RWPE2 (cell line): ENCODE measurements around the gene CDK5RAP2.
"Not testable (repeated sequence)": the region's sequence is repeated elsewhere in the genome, so short reads cannot be mapped to it uniquely, and the experiment has no call there.

ENCODE experiments used
- ATAC-seq: fragments of 200-7000 bp; cut with Tn5 transposase; 3 replicates; pipeline ENCODE4 v1.9.1; 2021; ENCODE audit warnings: low read depth
- DNase-seq: peaks from one replicate; pipeline ENCODE4 v3.0.0-alpha.2; 2020; ENCODE audit warnings: low spot score
- H3K27ac ChIP-seq: fragments of 450-650 bp; 2 replicates; pipeline ENCODE4 v1.5.1; 2017; ENCODE audit warnings: mild to moderate bottlenecking; ENCODE audit not compliant: poor library complexity, severe bottlenecking
- H3K27me3 ChIP-seq: fragments of 250-450 bp; sonication (Bioruptor Pico); 2 replicates; pipeline ENCODE4 v1.5.1; 2021; ENCODE audit warnings: mild to moderate bottlenecking, moderate library complexity; ENCODE audit not compliant: insufficient read depth, poor library complexity, severe bottlenecking
- H3K36me3 ChIP-seq: fragments of 250-450 bp; sonication (Bioruptor Pico); 2 replicates; pipeline ENCODE4 v1.5.1; 2020; ENCODE audit warnings: low read depth, mild to moderate bottlenecking, moderate library complexity
- H3K4me1 ChIP-seq: fragments of 250-450 bp; sonication (Bioruptor Pico); 2 replicates; pipeline ENCODE4 v1.5.1; 2021; ENCODE audit warnings: mild to moderate bottlenecking, moderate library complexity; ENCODE audit not compliant: insufficient read depth, poor library complexity, severe bottlenecking
- H3K4me3 ChIP-seq: fragments of 250-450 bp; sonication (Bioruptor Pico); 2 replicates; pipeline ENCODE4 v1.5.1; 2021; ENCODE audit warnings: mild to moderate bottlenecking, moderate library complexity; ENCODE audit not compliant: severe bottlenecking
- H3K9me3 ChIP-seq: fragments of 250-450 bp; sonication (Bioruptor Pico); 2 replicates; pipeline ENCODE4 v1.5.1; 2021; ENCODE audit warnings: mild to moderate bottlenecking, moderate library complexity; ENCODE audit not compliant: severe bottlenecking
- TF ChIP-seq, protein P1 (sequence below): fragments of 450-650 bp; IDR thresholded peaks from one replicate; pipeline ENCODE4 v1.5.1; 2017; ENCODE audit warnings: mild to moderate bottlenecking, moderate library complexity; ENCODE audit not compliant: poor library complexity, severe bottlenecking

CDK5RAP2 gene

DNA sequence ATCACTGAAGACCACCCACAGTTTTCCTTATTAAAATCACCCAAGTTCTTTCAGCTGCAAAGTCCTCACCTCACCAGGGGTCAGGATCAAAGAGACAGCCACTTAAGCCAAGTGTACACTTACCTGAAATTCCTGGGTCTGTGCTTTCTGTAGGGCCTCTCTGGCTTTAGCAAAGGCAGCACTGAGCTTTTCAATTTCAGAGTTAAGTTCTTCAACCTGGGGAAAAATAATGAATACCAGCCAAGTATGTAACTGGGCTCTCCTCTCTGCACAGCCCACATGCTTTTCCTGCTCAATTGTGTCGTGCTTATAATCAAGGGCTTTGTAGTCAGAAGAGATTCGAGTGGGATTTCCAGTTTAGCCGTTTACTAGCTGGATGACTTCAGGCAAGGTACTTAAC is 55.1 kb downstream of the CDK5RAP2 start:
- Histone ChIP-seq H3K27me3 (no peaks in the 10 kb centered on the region), H3K27ac (no peak overlapping the region), H3K36me3 (peaks cover 86% of the 10 kb centered on the region), H3K4me3 (no peak overlapping the region), H3K9me3 (no peaks in the 10 kb centered on the region), H3K4me1 (no peaks in the 10 kb centered on the region)
- DNase-seq (no peak), ATAC-seq (no peak)
- TF ChIP-seq, protein P1, sequence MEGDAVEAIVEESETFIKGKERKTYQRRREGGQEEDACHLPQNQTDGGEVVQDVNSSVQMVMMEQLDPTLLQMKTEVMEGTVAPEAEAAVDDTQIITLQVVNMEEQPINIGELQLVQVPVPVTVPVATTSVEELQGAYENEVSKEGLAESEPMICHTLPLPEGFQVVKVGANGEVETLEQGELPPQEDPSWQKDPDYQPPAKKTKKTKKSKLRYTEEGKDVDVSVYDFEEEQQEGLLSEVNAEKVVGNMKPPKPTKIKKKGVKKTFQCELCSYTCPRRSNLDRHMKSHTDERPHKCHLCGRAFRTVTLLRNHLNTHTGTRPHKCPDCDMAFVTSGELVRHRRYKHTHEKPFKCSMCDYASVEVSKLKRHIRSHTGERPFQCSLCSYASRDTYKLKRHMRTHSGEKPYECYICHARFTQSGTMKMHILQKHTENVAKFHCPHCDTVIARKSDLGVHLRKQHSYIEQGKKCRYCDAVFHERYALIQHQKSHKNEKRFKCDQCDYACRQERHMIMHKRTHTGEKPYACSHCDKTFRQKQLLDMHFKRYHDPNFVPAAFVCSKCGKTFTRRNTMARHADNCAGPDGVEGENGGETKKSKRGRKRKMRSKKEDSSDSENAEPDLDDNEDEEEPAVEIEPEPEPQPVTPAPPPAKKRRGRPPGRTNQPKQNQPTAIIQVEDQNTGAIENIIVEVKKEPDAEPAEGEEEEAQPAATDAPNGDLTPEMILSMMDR: no peak

DNA sequence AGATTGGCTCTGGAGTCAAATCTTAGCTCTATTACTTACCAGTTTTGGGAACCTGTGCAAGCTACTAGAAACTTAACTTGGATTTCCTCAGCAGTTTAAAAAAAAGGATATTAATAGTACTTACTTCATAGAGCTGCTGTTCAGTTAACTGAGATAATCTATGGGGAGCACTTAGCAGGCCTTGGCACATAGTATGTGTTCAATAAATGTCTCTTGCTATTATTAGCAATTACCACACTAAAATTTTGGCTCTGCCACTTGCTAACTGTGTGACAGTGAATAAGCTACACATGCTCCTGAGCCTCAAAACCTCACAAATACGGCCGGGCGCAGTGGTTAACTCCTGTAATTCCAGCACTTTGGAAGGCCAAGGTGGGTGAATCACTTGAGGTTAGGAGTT is 55.9 kb downstream of the CDK5RAP2 start:
- no peaks in the 10 kb centered on the region for H3K4me1 ChIP-seq
- ATAC-seq (no peak), DNase-seq (no peak)
- H3K27ac ChIP-seq: no peak overlapping the region
- peaks cover 78% of the 10 kb centered on the region for H3K36me3 ChIP-seq
- no peak overlapping the region for H3K4me3 ChIP-seq
- TF ChIP-seq, protein P1: no peak
- no peaks in the 10 kb centered on the region for H3K27me3 ChIP-seq
- H3K9me3 ChIP-seq: no peaks in the 10 kb centered on the region

DNA sequence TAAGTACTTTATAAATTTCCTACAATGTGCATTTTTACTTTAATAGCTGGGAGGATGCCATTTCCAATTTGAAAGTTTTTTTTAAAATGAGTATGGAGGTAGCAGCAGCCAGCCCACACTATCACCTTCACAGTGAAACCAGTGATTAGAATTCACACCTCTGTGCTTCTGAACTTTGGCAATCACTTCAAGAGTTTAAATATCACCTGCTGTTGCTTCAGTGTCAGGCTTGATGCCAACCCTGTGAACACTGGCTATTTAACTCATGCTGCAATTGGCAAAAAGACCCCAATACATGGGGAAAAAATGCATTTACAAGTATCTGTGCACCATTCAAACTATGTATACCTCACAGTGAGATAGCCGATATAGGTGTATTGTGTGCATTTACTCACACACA is 57.4 kb downstream of the CDK5RAP2 start:
- ATAC-seq: no peak
- H3K27ac ChIP-seq: no peak overlapping the region
- H3K4me1 ChIP-seq: no peaks in the 10 kb centered on the region
- no peak overlapping the region for H3K4me3 ChIP-seq
- TF ChIP-seq, protein P1: no peak
- peaks cover 76% of the 10 kb centered on the region for H3K36me3 ChIP-seq
- H3K9me3 ChIP-seq: no peaks in the 10 kb centered on the region
- H3K27me3 ChIP-seq: no peaks in the 10 kb centered on the region
- no peak for DNase-seq

- Histone ChIP-seq H3K4me3 (no peak overlapping the region), H3K9me3 (no peaks in the 10 kb centered on the region), H3K4me1 (no peaks in the 10 kb centered on the region), H3K36me3 (peaks cover 76% of the 10 kb centered on the region), H3K27me3 (no peaks in the 10 kb centered on the region), H3K27ac (no peak overlapping the region)
- TF ChIP-seq, protein P1: no peak
- DNase-seq (no peak), ATAC-seq (no peak)
These were observed 57.9 kb downstream of the CDK5RAP2 start for GRCh38 chr9:120522032-120522431.

DNA sequence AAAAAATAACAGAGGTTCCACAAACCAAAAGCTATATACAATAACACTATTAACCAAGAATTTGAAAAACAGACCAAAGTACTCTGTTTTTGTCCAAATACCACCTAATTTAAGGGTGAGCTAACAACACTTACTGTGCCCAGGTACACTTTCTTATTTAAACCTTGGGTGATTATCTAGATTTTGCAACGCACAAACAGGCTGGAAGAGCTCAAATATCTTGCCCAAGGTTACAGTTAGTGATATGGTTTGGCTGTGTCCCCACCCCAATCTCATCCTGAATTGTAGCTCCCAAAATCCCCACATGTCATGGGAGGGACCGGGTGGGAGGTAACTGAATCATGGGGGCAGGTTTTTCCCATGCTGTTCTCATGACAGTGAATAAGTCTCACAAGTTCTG is 58.9 kb downstream of the CDK5RAP2 start:
- H3K36me3 ChIP-seq: peaks cover 74% of the 10 kb centered on the region
- H3K9me3 ChIP-seq: no peaks in the 10 kb centered on the region
- no peak for DNase-seq
- H3K27me3 ChIP-seq: no peaks in the 10 kb centered on the region
- H3K4me3 ChIP-seq: no peak overlapping the region
- TF ChIP-seq, protein P1: no peak
- H3K4me1 ChIP-seq: no peaks in the 10 kb centered on the region
- no peak overlapping the region for H3K27ac ChIP-seq
- no peak for ATAC-seq

- peaks cover 63% of the 10 kb centered on the region for H3K36me3 ChIP-seq
- not testable (repeated sequence) for H3K27ac ChIP-seq, H3K4me1 ChIP-seq, ATAC-seq, H3K4me3 ChIP-seq, H3K27me3 ChIP-seq, H3K9me3 ChIP-seq, DNase-seq
These were observed 64.0 kb downstream of the CDK5RAP2 start for GRCh38 chr9:120515996-120516395.

DNA sequence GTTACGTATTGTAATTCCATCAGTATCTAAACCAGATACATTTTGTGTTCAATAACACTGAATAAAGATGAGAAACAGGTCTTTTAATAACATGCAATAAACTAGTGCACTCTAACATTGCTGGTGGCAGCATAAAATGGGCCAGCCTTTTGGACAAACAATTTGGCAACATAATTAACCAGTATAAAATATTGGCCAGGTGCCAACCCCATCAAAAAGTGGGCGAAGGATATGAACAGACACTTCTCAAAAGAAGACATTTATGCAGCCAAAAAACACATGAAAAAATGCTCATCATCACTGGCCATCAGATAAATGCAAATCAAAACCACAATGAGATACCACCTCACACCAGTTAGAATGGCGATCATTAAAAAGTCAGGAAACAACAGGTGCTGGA is 64.5 kb downstream of the CDK5RAP2 start:
- DNase-seq, H3K27me3 ChIP-seq, H3K4me3 ChIP-seq, ATAC-seq, H3K27ac ChIP-seq, H3K9me3 ChIP-seq, H3K4me1 ChIP-seq: not testable (repeated sequence)
- peaks cover 63% of the 10 kb centered on the region for H3K36me3 ChIP-seq
